GM23248 (cell line): ENCODE data around the gene ADGRF4. TPM values are rescaled to one million over a fixed set of nuclear protein-coding genes. Genes with fewer than 3 reads are reported as not detected.

ENCODE experiments used
- DNase-seq: peaks from one replicate; pipeline ENCODE4 v3.0.0-alpha.2; 2015
- H2AFZ ChIP-seq: fragments of 200-600 bp; sonication (generic); 2 replicates; pipeline ENCODE4 v1.6.1; 2016; ENCODE audit warnings: antibody characterized with exemption
- H3F3A ChIP-seq: fragments of 200-600 bp; sonication (generic); 2 replicates; pipeline ENCODE4 v1.6.1; 2016; ENCODE audit warnings: mild to moderate bottlenecking, antibody characterized with exemption, mixed run types; ENCODE audit not compliant: insufficient read depth
- H3K27ac ChIP-seq: fragments of 200-600 bp; sonication (generic); 2 replicates; pipeline ENCODE4 v1.5.1; 2016; ENCODE audit warnings: mild to moderate bottlenecking
- H3K27me3 ChIP-seq: fragments of 200-600 bp; sonication (generic); replicated peaks from 2 replicates; pipeline ENCODE4 v1.6.1; 2016; ENCODE audit warnings: mild to moderate bottlenecking; ENCODE audit not compliant: insufficient read depth
- H3K36me3 ChIP-seq: fragments of 200-600 bp; sonication (generic); 2 replicates; pipeline ENCODE4 v1.6.1; 2016; ENCODE audit warnings: low read depth, mild to moderate bottlenecking
- H3K4me1 ChIP-seq: fragments of 200-600 bp; sonication (generic); 2 replicates; pipeline ENCODE4 v1.6.1; 2016; ENCODE audit warnings: mild to moderate bottlenecking; ENCODE audit not compliant: insufficient read depth
- H3K4me2 ChIP-seq: fragments of 200-600 bp; sonication (generic); one replicate; pipeline ENCODE4 v1.6.1; 2016; ENCODE audit warnings: mild to moderate bottlenecking; ENCODE audit not compliant: unreplicated experiment
- H3K4me3 ChIP-seq: fragments of 200-600 bp; sonication (generic); 2 replicates; pipeline ENCODE4 v1.5.1; 2016; ENCODE audit warnings: mild to moderate bottlenecking
- H3K79me2 ChIP-seq: fragments of 200-600 bp; sonication (generic); 2 replicates; pipeline ENCODE4 v1.6.1; 2016; ENCODE audit warnings: mild to moderate bottlenecking; ENCODE audit not compliant: insufficient read depth
- H3K9ac ChIP-seq: fragments of 200-600 bp; sonication (generic); 2 replicates; pipeline ENCODE4 v1.6.1; 2016; ENCODE audit warnings: mild to moderate bottlenecking
- H3K9me2 ChIP-seq: fragments of 200-600 bp; sonication (generic); 2 replicates; pipeline ENCODE4 v1.6.1; 2016; ENCODE audit warnings: mixed run types, mild to moderate bottlenecking, moderate library complexity; ENCODE audit not compliant: insufficient read depth
- H3K9me3 ChIP-seq: fragments of 200-600 bp; sonication (generic); one replicate; pipeline ENCODE4 v1.6.1; 2017; ENCODE audit warnings: low read depth
- H4K20me1 ChIP-seq: fragments of 200-600 bp; sonication (generic); 2 replicates; pipeline ENCODE4 v1.6.0; 2016; ENCODE audit not compliant: insufficient read depth
- EZH2 ChIP-seq: fragments of 200-600 bp; sonication (generic); IDR thresholded peaks from 2 replicates; pipeline ENCODE4 v1.6.1; 2018; ENCODE audit warnings: antibody characterized with exemption, mild to moderate bottlenecking; ENCODE audit not compliant: insufficient read depth, poor library complexity, severe bottlenecking
- EZH2phosphoT487 ChIP-seq: fragments of 200-600 bp; sonication (generic); IDR thresholded peaks from 2 replicates; pipeline ENCODE4 v1.6.1; 2018; ENCODE audit warnings: antibody characterized with exemption, moderate library complexity, mild to moderate bottlenecking, low read depth; ENCODE audit not compliant: insufficient read depth
- WGBS, 2 experiments: methylation state at CpG; one replicate each; pipeline ENCODE4 v1.1.6; 2015 to 2017; ENCODE audit warnings: low lambda C conversion rate in 2 of 2, low coverage in 1 of 2; ENCODE audit errors: missing lambda C conversion rate in 2 of 2; 5-methylcytosine and 5-hydroxymethylcytosine counted together
- in situ Hi-C: fragments of 300-500 bp; cut with MboI; formaldehyde crosslinking; loops from 2 replicates; pipeline ENCODE4 v1.15.0; 2020
- polyA plus RNA-seq: library from polyadenylated mRNA; unstranded; fragments of >200 nt; fragmentation: Nextera tagmentation; extraction: Ambion mirVana; gene quantifications from 2 replicates; pipeline ENCODE4 v1.2.1, GENCODE V29; 2016
- total RNA-seq: library from RNA; depleted of rRNA; stranded (reverse); fragments of >200 nt; shearing (Covaris generic); gene quantifications from 2 replicates; pipeline ENCODE4 v1.2.3, GENCODE V29; 2014

Gene ADGRF4
- total and polyA plus RNA-seq, 2 experiments from 2014 or later = 0.11 TPM; not detected in 1

DNA sequence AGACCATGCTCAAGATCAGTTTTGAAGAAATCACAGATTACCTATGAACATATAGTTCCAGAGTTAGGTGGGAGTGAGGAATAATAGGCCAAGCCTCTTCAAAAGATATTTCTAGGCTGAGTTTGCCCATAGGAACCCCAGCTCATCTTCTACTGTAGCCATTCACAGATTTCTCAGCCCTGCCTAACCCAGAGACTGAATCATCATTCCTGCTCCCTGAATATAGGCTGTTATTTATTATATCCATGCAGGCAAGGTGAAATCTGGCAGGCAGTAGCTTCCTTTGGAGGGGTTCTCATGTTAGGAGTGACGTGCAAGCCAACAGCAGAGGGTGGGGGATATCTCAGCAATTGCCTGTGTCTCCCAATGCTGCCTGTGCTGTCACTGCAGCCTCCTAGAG is 25.6 kb upstream of the ADGRF4 start:
- TF ChIP-seq EZH2 = no peak
- H3K79me2 ChIP-seq = no peaks in the 10 kb centered on the region
- H3K9me3 ChIP-seq = no peaks in the 10 kb centered on the region
- no peak overlapping the region for H3K4me2 ChIP-seq
- H3K36me3 ChIP-seq = no peaks in the 10 kb centered on the region
- no peak overlapping the region for H3K9ac ChIP-seq
- no peak overlapping the region for H3K27ac ChIP-seq
- in situ Hi-C loops = no loop called here
- H2AFZ ChIP-seq = no peak overlapping the region
- DNase-seq = no peak
- no peaks in the 10 kb centered on the region for H3K4me1 ChIP-seq
- no peak overlapping the region for H3K4me3 ChIP-seq
- H3K9me2 ChIP-seq = no peaks in the 10 kb centered on the region
- 18 to 25% methylated on average over 1 of the region's 1 CpG for WGBS, 2 experiments
- H4K20me1 ChIP-seq = no peaks in the 10 kb centered on the region
- peaks cover 2% of the 10 kb centered on the region for H3K27me3 ChIP-seq
- no peaks in the 10 kb centered on the region for H3F3A ChIP-seq

DNA sequence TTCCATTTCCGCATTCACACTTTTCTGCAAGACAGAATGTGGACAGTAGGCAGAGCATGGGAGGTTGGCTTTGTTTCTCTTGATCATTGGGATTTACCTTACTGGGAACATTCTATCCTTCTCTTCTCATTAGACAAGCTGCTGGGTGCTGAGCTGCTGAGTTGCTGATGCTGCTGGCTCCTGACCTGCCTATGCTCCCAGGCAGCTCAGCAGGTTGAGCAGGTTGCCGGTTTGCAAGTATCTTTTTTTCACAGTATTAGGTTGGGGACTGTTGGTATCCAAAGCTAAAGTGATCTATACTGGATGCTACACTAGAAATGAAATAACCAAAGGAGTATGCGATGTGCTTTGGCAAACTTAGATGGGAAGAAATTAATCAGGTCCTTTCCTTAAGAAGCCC is 23.7 kb upstream of the ADGRF4 start:
- in situ Hi-C loops = no loop called here
- H2AFZ ChIP-seq = no peak overlapping the region
- no peak for TF ChIP-seq EZH2phosphoT487

DNA sequence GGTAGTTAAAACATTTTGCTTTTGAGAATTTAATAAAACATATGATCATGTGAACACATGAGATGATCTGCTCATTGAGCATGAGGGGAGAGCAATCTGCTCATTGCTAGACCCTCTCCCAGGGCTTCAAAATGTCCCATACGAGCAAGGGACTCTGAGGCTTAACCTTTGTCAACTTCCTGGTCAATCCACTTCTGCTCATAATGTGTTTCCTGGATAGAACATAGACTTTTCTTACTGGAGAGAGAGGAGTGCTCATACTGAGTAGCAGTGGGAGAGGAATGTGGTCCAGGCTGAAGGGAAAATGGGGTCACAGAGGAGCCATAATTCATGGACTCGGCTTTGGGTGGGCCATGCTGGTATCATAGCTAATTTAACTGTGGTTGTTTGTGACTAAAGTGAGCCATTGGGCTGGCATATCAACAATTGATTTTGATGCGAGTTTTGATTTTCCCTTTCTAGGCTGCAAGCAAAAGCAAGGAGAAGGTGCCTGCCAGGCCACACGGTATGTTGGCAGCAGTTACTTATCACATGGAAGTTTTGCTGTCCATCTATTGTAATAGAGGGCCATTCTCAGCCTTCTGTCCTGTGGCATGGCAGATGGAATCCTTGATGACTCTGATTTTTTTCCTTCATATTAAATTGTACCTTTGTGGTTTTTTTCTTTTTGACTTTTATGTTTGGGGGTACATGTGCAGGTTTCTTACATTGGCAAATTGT is 20.8 kb upstream of the ADGRF4 start:
- in situ Hi-C loops = no loop called here
- Histone ChIP-seq H3K27ac (no peak overlapping the region), H3K9me3 (no peaks in the 10 kb centered on the region), H4K20me1 (no peaks in the 10 kb centered on the region), H3K4me2 (no peak overlapping the region), H3F3A (no peaks in the 10 kb centered on the region), H3K27me3 (no peaks in the 10 kb centered on the region), H2AFZ (no peak overlapping the region), H3K36me3 (no peaks in the 10 kb centered on the region), H3K9ac (no peak overlapping the region), H3K9me2 (no peaks in the 10 kb centered on the region), H3K79me2 (no peaks in the 10 kb centered on the region), H3K4me3 (no peak overlapping the region), H3K4me1 (no peaks in the 10 kb centered on the region)
- no peak for DNase-seq
- no peak for TF ChIP-seq EZH2phosphoT487
- 16 to 18% methylated on average over 4 of the region's 4 CpGs for WGBS, 2 experiments

More for the DNA sequence above, 23.7 kb upstream of the ADGRF4 start:
- H3K9me2 ChIP-seq = no peaks in the 10 kb centered on the region
- no peaks in the 10 kb centered on the region for H3F3A ChIP-seq
- H4K20me1 ChIP-seq = no peaks in the 10 kb centered on the region
- H3K27ac ChIP-seq = no peak overlapping the region
- 41 to 43% methylated on average over 3 of the region's 3 CpGs for WGBS, 2 experiments
- DNase-seq = no peak
- H3K9me3 ChIP-seq = no peaks in the 10 kb centered on the region
- no peak overlapping the region for H3K4me3 ChIP-seq
- H3K9ac ChIP-seq = no peak overlapping the region
- H3K4me1 ChIP-seq = no peaks in the 10 kb centered on the region
- no peak overlapping the region for H3K4me2 ChIP-seq
- no peaks in the 10 kb centered on the region for H3K27me3 ChIP-seq
- no peaks in the 10 kb centered on the region for H3K36me3 ChIP-seq
- no peaks in the 10 kb centered on the region for H3K79me2 ChIP-seq

DNA sequence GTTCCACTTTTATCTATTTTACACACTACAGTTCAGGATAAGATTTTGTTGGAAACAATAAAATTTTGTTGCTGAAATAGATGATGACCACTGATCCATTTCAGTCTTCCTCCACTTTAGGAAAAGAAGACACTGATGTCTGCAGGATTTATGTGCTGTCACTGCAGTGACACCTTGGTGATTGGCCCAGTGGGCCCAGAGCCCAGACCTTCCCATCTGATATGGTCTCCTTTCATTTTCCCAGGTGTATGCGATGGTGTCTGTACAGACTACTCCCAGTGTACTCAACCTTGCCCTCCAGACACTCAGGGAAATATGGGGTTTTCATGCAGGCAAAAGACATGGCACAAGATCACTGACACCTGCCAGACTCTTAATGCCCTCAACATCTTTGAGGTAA is 19.6 kb upstream of the ADGRF4 start:
- no peaks in the 10 kb centered on the region for H3K9me2 ChIP-seq
- no peak overlapping the region for H3K27ac ChIP-seq
- no peaks in the 10 kb centered on the region for H3F3A ChIP-seq
- no peaks in the 10 kb centered on the region for H3K36me3 ChIP-seq
- in situ Hi-C loops = no loop called here
- 28 to 64% methylated on average over 1 of the region's 1 CpG for WGBS, 2 experiments
- H4K20me1 ChIP-seq = no peaks in the 10 kb centered on the region
- no peak for TF ChIP-seq EZH2phosphoT487
- no peaks in the 10 kb centered on the region for H3K9me3 ChIP-seq
- no peak for DNase-seq
- no peak overlapping the region for H3K9ac ChIP-seq
- no peak overlapping the region for H3K4me3 ChIP-seq
- H2AFZ ChIP-seq = no peak overlapping the region
- no peaks in the 10 kb centered on the region for H3K4me1 ChIP-seq
- H3K27me3 ChIP-seq = no peaks in the 10 kb centered on the region
- H3K4me2 ChIP-seq = no peak overlapping the region
- H3K79me2 ChIP-seq = no peaks in the 10 kb centered on the region

DNA sequence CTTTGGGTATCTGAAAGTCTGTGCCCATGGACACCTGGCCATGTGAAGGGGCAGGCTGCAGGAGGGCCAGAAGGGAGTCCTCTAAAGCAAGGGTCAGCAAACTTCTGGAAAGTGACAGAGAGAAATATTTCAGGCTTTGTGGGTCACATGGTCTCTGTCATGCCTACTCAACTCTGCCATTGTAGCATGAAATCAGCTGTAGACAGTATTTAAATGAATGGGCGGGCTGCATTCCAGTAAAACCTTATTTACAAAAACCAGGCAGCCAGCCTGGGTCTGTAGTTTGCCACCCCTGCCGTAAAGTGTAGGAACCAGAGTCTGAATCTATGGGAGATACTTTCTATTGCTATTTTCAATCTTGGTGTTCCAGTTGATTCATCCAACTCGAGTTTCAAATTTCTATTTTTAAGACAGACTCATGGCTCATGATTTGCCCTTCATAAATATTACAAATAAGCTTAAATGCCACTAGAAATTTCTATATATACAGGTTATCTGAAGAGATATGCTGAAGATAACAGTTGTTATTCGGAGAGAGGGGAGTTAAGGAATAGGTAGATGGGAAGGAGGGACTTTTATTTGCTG is 19.0 kb upstream of the ADGRF4 start:
- H3K9ac ChIP-seq = no peak overlapping the region

More for the DNA sequence above, 19.0 kb upstream of the ADGRF4 start:
- Histone ChIP-seq H3K4me3 (no peak overlapping the region), H3K9me2 (no peaks in the 10 kb centered on the region), H3K36me3 (no peaks in the 10 kb centered on the region), H3K79me2 (no peaks in the 10 kb centered on the region), H3K4me2 (no peak overlapping the region), H3F3A (no peaks in the 10 kb centered on the region), H2AFZ (no peak overlapping the region), H3K4me1 (no peaks in the 10 kb centered on the region), H3K27ac (no peak overlapping the region), H4K20me1 (no peaks in the 10 kb centered on the region), H3K9me3 (no peaks in the 10 kb centered on the region), H3K27me3 (no peaks in the 10 kb centered on the region)
- no peak for DNase-seq
- in situ Hi-C loops = no loop called here
- TF ChIP-seq EZH2 (no peak), EZH2phosphoT487 (no peak)
- 11 to 12% methylated on average over 4 of the region's 4 CpGs for WGBS, 2 experiments
